Measurements from ENCODE around the gene FEM1A. TPM values are rescaled to one million over a fixed set of nuclear protein-coding genes. Genes with fewer than 3 reads are reported as not detected.

Gene FEM1A
- total and polyA plus RNA-seq, 9 of the 15 experiments (the other 6 are each of a cell fraction or from before 2014, with no cell fraction given): 0.08 to 19.0 (median 6.8) TPM

GRCh38 chr19:4803736-4804695 is 12.5 kb downstream of the FEM1A start:
- no peaks in the 10 kb centered on the region for H3K79me2 ChIP-seq (ENCODE audit: control insufficient read depth, insufficient read depth, low read length)
- no peaks in the 10 kb centered on the region for H4K20me1 ChIP-seq (replicated peaks; ENCODE audit: control insufficient read depth, insufficient read depth, low read length)
- peak overlapping the region; percentile 51; the same call in 1 of the 2 replicates for H2AFZ ChIP-seq (ENCODE audit: low read depth, low read length)
- no peaks in the 10 kb centered on the region for H3K27me3 ChIP-seq (ENCODE audit: control insufficient read depth in 2 of 2, insufficient read depth in 2 of 2, low read length in 2 of 2)
- ATAC-seq (peak; percentile 94), FAIRE-seq (peak; percentile 93), DNase-seq (ENCODE audit: extremely low read depth in 1 of 4, low spot score in 3 of 4) (peak; percentile 81 to 85 (median 83))
- H3K9ac ChIP-seq (ENCODE audit: insufficient read depth in 1 of 2, low read depth in 2 of 2, low read length in 2 of 2): no peak overlapping the region
- in situ Hi-C loops (cut with MboI): no loop called here
- H3K27ac ChIP-seq (ENCODE audit: extremely low read depth, low read depth, low read length): no peak overlapping the region
- no peaks in the 10 kb centered on the region for H3K36me3 ChIP-seq (ENCODE audit: control insufficient read depth, insufficient read depth, low read length)
- no peak overlapping the region for H3K4me3 ChIP-seq
- H3K9me3 ChIP-seq (replicated peaks; ENCODE audit: control insufficient read depth, insufficient read depth, low read depth, low read length): no peaks in the 10 kb centered on the region
- 25% methylated on average over 31 of the region's 33 CpGs for WGBS (ENCODE audit: insufficient coverage, low coverage, missing lambda C conversion rate)
- no peaks in the 10 kb centered on the region for H3K9me1 ChIP-seq (ENCODE audit: control insufficient read depth, insufficient read depth, low read length)
- BruUV-seq (replicated peaks): no TSS peak
- H3K4me1 ChIP-seq (replicated peaks in 1 of 2; ENCODE audit: control insufficient read depth in 2 of 2, insufficient read depth in 2 of 2, low read length in 2 of 2): peaks cover 0 to 14% of the 10 kb centered on the region in 2 experiments; a peak in 3 of 5 replicates
- ChIA-PET POLR2A (interaction anchor here (0.7 to 1.4 kb wide), 3 partner anchors 9 to 533 kb away, joined by 3 read pairs; no protein-coding TSS in a partner anchor), CTCF (ENCODE audit: low intra/inter-chr PET ratio) (interaction anchor here (1.0 to 3.3 kb wide), 5 partner anchors 71 to 281 kb away, joined by 3 to 35 read pairs (median 4); no protein-coding TSS in a partner anchor)
- intact Hi-C loops (cut with micrococcal nuclease): loop anchor here (1.0 kb wide), 1 partner anchor 72 kb away; no protein-coding TSS in a partner anchor
- H3K4me2 ChIP-seq (ENCODE audit: insufficient read depth, low read length): no peak overlapping the region; the same call in 1 of the 2 replicates
- TF ChIP-seq, protein P1, sequence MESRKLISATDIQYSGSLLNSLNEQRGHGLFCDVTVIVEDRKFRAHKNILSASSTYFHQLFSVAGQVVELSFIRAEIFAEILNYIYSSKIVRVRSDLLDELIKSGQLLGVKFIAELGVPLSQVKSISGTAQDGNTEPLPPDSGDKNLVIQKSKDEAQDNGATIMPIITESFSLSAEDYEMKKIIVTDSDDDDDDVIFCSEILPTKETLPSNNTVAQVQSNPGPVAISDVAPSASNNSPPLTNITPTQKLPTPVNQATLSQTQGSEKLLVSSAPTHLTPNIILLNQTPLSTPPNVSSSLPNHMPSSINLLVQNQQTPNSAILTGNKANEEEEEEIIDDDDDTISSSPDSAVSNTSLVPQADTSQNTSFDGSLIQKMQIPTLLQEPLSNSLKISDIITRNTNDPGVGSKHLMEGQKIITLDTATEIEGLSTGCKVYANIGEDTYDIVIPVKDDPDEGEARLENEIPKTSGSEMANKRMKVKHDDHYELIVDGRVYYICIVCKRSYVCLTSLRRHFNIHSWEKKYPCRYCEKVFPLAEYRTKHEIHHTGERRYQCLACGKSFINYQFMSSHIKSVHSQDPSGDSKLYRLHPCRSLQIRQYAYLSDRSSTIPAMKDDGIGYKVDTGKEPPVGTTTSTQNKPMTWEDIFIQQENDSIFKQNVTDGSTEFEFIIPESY (CRISPR knock-in tag; IDR thresholded peaks at IDR 0.05): 0 out of 2 replicates have a peak, but pooled peaks have one; percentile 29
- TF ChIP-seq SMC3 (conservative IDR thresholded peaks at IDR 0.05; ENCODE audit: insufficient read depth, low read depth, low read length) (peak; percentile 97), ZNF24 (IDR thresholded peaks at IDR 0.05) (0 out of 2 replicates have a peak, but pooled peaks have one; percentile 28), BCOR (IDR thresholded peaks at IDR 0.05) (peak; percentile 73), KLF16 (IDR thresholded peaks at IDR 0.05) (peak; percentile 41; the same call in 1 of the 2 replicates), MAZ (CRISPR knock-in tag; conservative IDR thresholded peaks at IDR 0.05 in 1 of 2, IDR thresholded peaks at IDR 0.05 in 1 of 2) (peak in 1 of 2 experiments; percentile 71; a peak in 2 of 4 replicates), RAD21 (CRISPR knock-in tag; conservative IDR thresholded peaks at IDR 0.05 in 1 of 2, IDR thresholded peaks at IDR 0.05 in 1 of 2) (peak; percentile 70 to 92), ARID2 (IDR thresholded peaks at IDR 0.05) (peak; percentile 55; the same call in 1 of the 2 replicates), MECOM (CRISPR knock-in tag; IDR thresholded peaks at IDR 0.05) (no peak), DEAF1 (CRISPR knock-in tag; IDR thresholded peaks at IDR 0.05) (peak; percentile 45; the same call in 1 of the 2 replicates), MTA3 (IDR thresholded peaks at IDR 0.05; ENCODE audit: borderline replicate concordance) (0 out of 2 replicates have a peak, but pooled peaks have one; percentile 40), SMAD4 (CRISPR knock-in tag; conservative IDR thresholded peaks at IDR 0.05) (no peak), ZNF77 (CRISPR knock-in tag; IDR thresholded peaks at IDR 0.05) (no peak), GABPB1 (CRISPR knock-in tag; IDR thresholded peaks at IDR 0.05) (peak; percentile 45; the same call in 1 of the 2 replicates), CTCF (IDR thresholded peaks at IDR 0.05 in 2 of 3, conservative IDR thresholded peaks at IDR 0.05 in 1 of 3; ENCODE audit: insufficient read depth in 2 of 3, low read depth in 1 of 3, low read length in 3 of 3) (peak; percentile 94 to 99 (median 99))
